PC-9 (cell line): ENCODE measurements around the gene RPL5. TPM values are rescaled to one million over a fixed set of nuclear protein-coding genes. Genes with fewer than 3 reads are reported as not detected.

Experiments
- BruUV-seq: library from RNA; stranded (reverse); fragments of 400-500 nt; replicated peaks from 2 replicates; lab custom pipeline; 2021; lab: Mats Ljungman, UMichigan
- CTCF ChIA-PET: fragments of 300-600 bp; sonication (Branson Sonifier 250); formaldehyde crosslinking; loops from one replicate; lab custom pipeline; 2022; ENCODE audit warnings: antibody characterized with exemption; lab: Charles Lee
- POLR2A ChIA-PET: fragments of 300-600 bp; sonication (Branson Sonifier 250); formaldehyde crosslinking; loops from one replicate; lab custom pipeline; 2022; ENCODE audit warnings: antibody characterized with exemption; ENCODE audit not compliant: unreplicated experiment; lab: Charles Lee
- DNase-seq, 2 experiments: peaks; one replicate each; pipeline versions ENCODE4 v3.0.0 to v3.0.0-alpha.2; 2015 to 2022; ENCODE audit warnings: mixed read lengths in 1 of 2
- H2AFZ ChIP-seq: fragments of 200-600 bp; sonication (generic); 2 replicates; pipeline ENCODE4 v1.8.1; 2017; ENCODE audit warnings: antibody characterized with exemption
- H3F3A ChIP-seq: fragments of 200-600 bp; sonication (generic); 2 replicates; pipeline ENCODE4 v1.8.1; 2017; ENCODE audit warnings: antibody characterized with exemption, mild to moderate bottlenecking, low read depth; ENCODE audit not compliant: insufficient read depth
- H3K27ac ChIP-seq: fragments of 200-600 bp; sonication (generic); 2 replicates; pipeline ENCODE4 v1.6.1; 2016; ENCODE audit warnings: mixed run types
- H3K27me3 ChIP-seq: fragments of 200-600 bp; sonication (generic); 2 replicates; pipeline ENCODE4 v1.6.1; 2016; ENCODE audit warnings: low read depth, mixed run types; ENCODE audit not compliant: insufficient read depth
- H3K36me3 ChIP-seq: fragments of 200-600 bp; sonication (generic); 2 replicates; pipeline ENCODE4 v1.6.1; 2016; ENCODE audit warnings: low read depth, mixed run types
- H3K4me1 ChIP-seq: fragments of 200-600 bp; sonication (generic); replicated peaks from 2 replicates; pipeline ENCODE4 v1.6.1; 2016; ENCODE audit warnings: mixed run types; ENCODE audit not compliant: insufficient read depth
- H3K4me2 ChIP-seq: fragments of 200-600 bp; sonication (generic); 2 replicates; pipeline ENCODE4 v1.6.1; 2017; ENCODE audit warnings: mixed run types
- H3K4me3 ChIP-seq: fragments of 200-600 bp; sonication (generic); 2 replicates; pipeline ENCODE4 v1.6.1; 2016; ENCODE audit warnings: mixed run types
- H3K79me2 ChIP-seq: fragments of 200-600 bp; sonication (generic); 2 replicates; pipeline ENCODE4 v1.6.1; 2017; ENCODE audit warnings: low read depth, mixed run types
- H3K9me2 ChIP-seq: fragments of 200-600 bp; sonication (generic); 2 replicates; pipeline ENCODE4 v1.8.1; 2017; ENCODE audit warnings: mild to moderate bottlenecking; ENCODE audit not compliant: insufficient read depth
- H3K9me3 ChIP-seq: fragments of 200-600 bp; sonication (generic); 2 replicates; pipeline ENCODE4 v1.8.1; 2016; ENCODE audit warnings: low read depth; ENCODE audit not compliant: insufficient read depth
- H4K20me1 ChIP-seq: fragments of 200-600 bp; sonication (generic); 2 replicates; pipeline ENCODE4 v1.8.1; 2017; ENCODE audit not compliant: insufficient read depth
- CTCF ChIP-seq: fragments of 200-600 bp; sonication (generic); conservative IDR thresholded peaks from 2 replicates; pipeline ENCODE4 v1.6.1; 2017; ENCODE audit warnings: mixed run types, antibody characterized with exemption, mild to moderate bottlenecking, moderate library complexity
- EZH2 ChIP-seq: fragments of 200-600 bp; sonication (generic); IDR thresholded peaks from 2 replicates; pipeline ENCODE4 v1.8.0; 2017; ENCODE audit warnings: antibody characterized with exemption, low read depth
- intact Hi-C: fragments of 100-400 bp; cut with micrococcal nuclease; formaldehyde crosslinking; loops from one replicate; pipeline ENCODE4 v1.10.0; 2022; ENCODE audit not compliant: unreplicated experiment
- total RNA-seq: library from RNA; stranded (reverse); gene quantifications from 2 replicates; pipeline ENCODE4 v1.2.3, GENCODE V29; 2021

RPL5 gene
- total RNA-seq, 1 experiment from 2014 or later = 1,050 TPM

- TF ChIP-seq EZH2 (no peak), CTCF (no peak)
- H3K79me2 ChIP-seq = peaks cover 78% of the 10 kb centered on the region
- POLR2A ChIA-PET = no interaction called here
- no peak for DNase-seq
- peaks cover 53% of the 10 kb centered on the region for H3K4me1 ChIP-seq
- H3K36me3 ChIP-seq = peaks cover 72% of the 10 kb centered on the region
- CTCF ChIA-PET = no interaction called here
- no peaks in the 10 kb centered on the region for H3K27me3 ChIP-seq
- H3K4me3 ChIP-seq = peak overlapping the region; percentile 85
- no peaks in the 10 kb centered on the region for H3K9me2 ChIP-seq
- no TSS peak for BruUV-seq
- peak overlapping the region; percentile 96 for H3K4me2 ChIP-seq
- H3K27ac ChIP-seq = peak overlapping the region; percentile 92; the same call in 1 of the 2 replicates
- H2AFZ ChIP-seq = no peak overlapping the region
- intact Hi-C loops = loop anchor here (10.0 kb wide), 2 partner anchors 530 to 940 kb away; no protein-coding TSS in a partner anchor
- H3K9me3 ChIP-seq = no peaks in the 10 kb centered on the region
- peaks cover 67% of the 10 kb centered on the region for H3F3A ChIP-seq
- peaks cover 67% of the 10 kb centered on the region for H4K20me1 ChIP-seq
Observed at GRCh38 chr1:92834617-92835016, 2.8 kb downstream of the RPL5 start.

- ChIA-PET POLR2A (interaction anchor here (0.6 to 0.7 kb wide), 2 partner anchors 17 to 123 kb away, joined by 3 to 4 read pairs; no protein-coding TSS in a partner anchor), CTCF (no interaction called here)
- Histone ChIP-seq H3F3A (peaks cover 91% of the 10 kb centered on the region), H3K27me3 (no peaks in the 10 kb centered on the region), H3K9me3 (no peaks in the 10 kb centered on the region), H3K4me3 (0 out of 2 replicates have a peak overlapping the region, but pooled peaks have one; percentile 6), H3K79me2 (peaks cover 89% of the 10 kb centered on the region), H3K27ac (no peak overlapping the region), H3K36me3 (peaks cover 95% of the 10 kb centered on the region), H3K4me1 (peaks cover 49% of the 10 kb centered on the region), H4K20me1 (peaks cover 90% of the 10 kb centered on the region), H3K9me2 (no peaks in the 10 kb centered on the region), H3K4me2 (peak overlapping the region; percentile 96; the same call in 1 of the 2 replicates), H2AFZ (no peak overlapping the region)
- intact Hi-C loops = loop anchor here (10.0 kb wide), 2 partner anchors 532 to 942 kb away; no protein-coding TSS in a partner anchor
- no peak for DNase-seq
- no TSS peak for BruUV-seq
- TF ChIP-seq CTCF = no peak
- no peak for TF ChIP-seq EZH2
Observed at GRCh38 chr1:92837062-92837461, 5.2 kb downstream of the RPL5 start.

- Histone ChIP-seq H3K4me3 (no peak overlapping the region), H3K4me2 (no peak overlapping the region), H3K27me3 (no peaks in the 10 kb centered on the region), H2AFZ (no peak overlapping the region), H3K27ac (no peak overlapping the region), H4K20me1 (peaks cover 92% of the 10 kb centered on the region), H3K9me3 (no peaks in the 10 kb centered on the region), H3K4me1 (peaks cover 45% of the 10 kb centered on the region), H3F3A (peaks cover 100% of the 10 kb centered on the region), H3K9me2 (no peaks in the 10 kb centered on the region), H3K36me3 (peaks cover 98% of the 10 kb centered on the region), H3K79me2 (peaks cover 75% of the 10 kb centered on the region)
- DNase-seq = no peak
- BruUV-seq = no TSS peak
- ChIA-PET CTCF (interaction anchor here (0.6 kb wide), 1 partner anchor 163 kb away, joined by 4 read pairs; no protein-coding TSS in a partner anchor), POLR2A (interaction anchor here (0.7 kb wide), 1 partner anchor 102 kb away, joined by 3 read pairs; no protein-coding TSS in a partner anchor)
- TF ChIP-seq CTCF (no peak), EZH2 (no peak)
- intact Hi-C loops = loop anchor here (10.0 kb wide), 2 partner anchors 534 to 944 kb away; no protein-coding TSS in a partner anchor
Observed at GRCh38 chr1:92838519-92838918, 6.7 kb downstream of the RPL5 start.
